ENCODE data around the gene SYNRG.

Gene SYNRG

GRCh38 chr17:37547986-37548385 lies 61.2 kb downstream of the SYNRG start:
- H3K4me3 ChIP-seq (ENCODE audit: low read length), result no peak overlapping the region
- no peak for DNase-seq (ENCODE audit: low read depth, low spot score)

GRCh38 chr17:37546302-37546701 lies 62.9 kb downstream of the SYNRG start:
- H3K4me3 ChIP-seq (ENCODE audit: low read length), result no peak overlapping the region
- no peak for DNase-seq (ENCODE audit: low read depth, low spot score)

GRCh38 chr17:37545486-37545885 lies 63.7 kb downstream of the SYNRG start:
- DNase-seq (ENCODE audit: low read depth, low spot score), result no peak
- no peak overlapping the region for H3K4me3 ChIP-seq (ENCODE audit: low read length)

- DNase-seq (ENCODE audit: low read depth, low spot score), result no peak
- no peak overlapping the region for H3K4me3 ChIP-seq (ENCODE audit: low read length)
These were observed 65.6 kb downstream of the SYNRG start for GRCh38 chr17:37543637-37544052.

- no peak overlapping the region for H3K4me3 ChIP-seq (ENCODE audit: low read length)
- no peak for DNase-seq (ENCODE audit: low read depth, low spot score)
These were observed 67.1 kb downstream of the SYNRG start for GRCh38 chr17:37541880-37542660.

- no peak for DNase-seq (ENCODE audit: low read depth, low spot score)
- no peak overlapping the region for H3K4me3 ChIP-seq (ENCODE audit: low read length)
These were observed 70.1 kb downstream of the SYNRG start for GRCh38 chr17:37538981-37539659.

- no peak overlapping the region for H3K4me3 ChIP-seq (ENCODE audit: low read length)
- no peak for DNase-seq (ENCODE audit: low read depth, low spot score)
These were observed 73.3 kb downstream of the SYNRG start for GRCh38 chr17:37535906-37536305.

GRCh38 chr17:37532756-37533155 lies 76.5 kb downstream of the SYNRG start:
- no peak for DNase-seq (ENCODE audit: low read depth, low spot score)

GRCh38 chr17:37530420-37530819 lies 78.8 kb downstream of the SYNRG start:
- no peak for DNase-seq (ENCODE audit: low read depth, low spot score)
- no peak overlapping the region for H3K4me3 ChIP-seq (ENCODE audit: low read length)

More at GRCh38 chr17:37532756-37533155, 76.5 kb downstream of the SYNRG start:
- no peak overlapping the region for H3K4me3 ChIP-seq (ENCODE audit: low read length)

GRCh38 chr17:37527249-37527851 lies 81.9 kb downstream of the SYNRG start:
- DNase-seq (ENCODE audit: low read depth, low spot score), result peak; percentile 63
- no peak overlapping the region for H3K4me3 ChIP-seq (ENCODE audit: low read length)

- no peak overlapping the region for H3K4me3 ChIP-seq (ENCODE audit: low read length)
- no peak for DNase-seq (ENCODE audit: low read depth, low spot score)
These were observed 85.5 kb downstream of the SYNRG start for GRCh38 chr17:37523715-37524219.

- no peak overlapping the region for H3K4me3 ChIP-seq (ENCODE audit: low read length)
These were observed 87.4 kb downstream of the SYNRG start for GRCh38 chr17:37521821-37522220.

GRCh38 chr17:37520174-37520573 lies 89.0 kb downstream of the SYNRG start:
- DNase-seq (ENCODE audit: low read depth, low spot score), result no peak
- H3K4me3 ChIP-seq (ENCODE audit: low read length), result no peak overlapping the region

More at GRCh38 chr17:37521821-37522220, 87.4 kb downstream of the SYNRG start:
- no peak for DNase-seq (ENCODE audit: low read depth, low spot score)

GRCh38 chr17:37519251-37519985 lies 89.8 kb downstream of the SYNRG start:
- H3K4me3 ChIP-seq (ENCODE audit: low read length), result no peak overlapping the region
- peak; percentile 22 for DNase-seq (ENCODE audit: low read depth, low spot score)

GRCh38 chr17:37518826-37519225 lies 90.4 kb downstream of the SYNRG start:
- no peak for DNase-seq (ENCODE audit: low read depth, low spot score)
- no peak overlapping the region for H3K4me3 ChIP-seq (ENCODE audit: low read length)

- no peak overlapping the region for H3K4me3 ChIP-seq (ENCODE audit: low read length)
- DNase-seq (ENCODE audit: low read depth, low spot score), result no peak
These were observed 91.3 kb downstream of the SYNRG start for GRCh38 chr17:37517881-37518280.

- DNase-seq (ENCODE audit: low read depth, low spot score), result no peak
- H3K4me3 ChIP-seq (ENCODE audit: low read length), result no peak overlapping the region
These were observed 93.1 kb downstream of the SYNRG start for GRCh38 chr17:37516127-37516571.

GRCh38 chr17:37513711-37514110 lies 95.5 kb downstream of the SYNRG start:
- no peak for DNase-seq (ENCODE audit: low read depth, low spot score)
- H3K4me3 ChIP-seq (ENCODE audit: low read length), result no peak overlapping the region

GRCh38 chr17:37512442-37513068 lies 96.7 kb downstream of the SYNRG start:
- no peak for DNase-seq (ENCODE audit: low read depth, low spot score)
- H3K4me3 ChIP-seq (ENCODE audit: low read length), result no peak overlapping the region

Measured in Jurkat, Clone E6-1 (cell line).